Neural cell (in vitro differentiated cells): ENCODE measurements around the gene IRF2BP2.

Experiments used
- CTCF ChIP-seq: fragments of 450-650 bp; IDR thresholded peaks from 2 replicates; pipeline ENCODE4 v1.5.1; 2014; ENCODE audit warnings: antibody characterized with exemption, mild to moderate bottlenecking, moderate library complexity; ENCODE audit not compliant: poor library complexity, severe bottlenecking
- EP300 ChIP-seq: fragments of 450-650 bp; conservative IDR thresholded peaks from 2 replicates; pipeline ENCODE4 v1.6.1; 2014; ENCODE audit warnings: antibody characterized with exemption, mild to moderate bottlenecking, moderate library complexity; ENCODE audit not compliant: poor library complexity, severe bottlenecking

- TF ChIP-seq EP300 (no peak), CTCF (no peak)
Measured at GRCh38 chr1:234656944-234657654, 47.1 kb upstream of the IRF2BP2 start.
